ENCODE data around the gene SDHAF2. TPM values are rescaled to one million over a fixed set of nuclear protein-coding genes. Genes with fewer than 3 reads are reported as not detected.

SDHAF2 gene
- total RNA-seq, 1 experiment from 2014 or later = 34.0 TPM

DNA sequence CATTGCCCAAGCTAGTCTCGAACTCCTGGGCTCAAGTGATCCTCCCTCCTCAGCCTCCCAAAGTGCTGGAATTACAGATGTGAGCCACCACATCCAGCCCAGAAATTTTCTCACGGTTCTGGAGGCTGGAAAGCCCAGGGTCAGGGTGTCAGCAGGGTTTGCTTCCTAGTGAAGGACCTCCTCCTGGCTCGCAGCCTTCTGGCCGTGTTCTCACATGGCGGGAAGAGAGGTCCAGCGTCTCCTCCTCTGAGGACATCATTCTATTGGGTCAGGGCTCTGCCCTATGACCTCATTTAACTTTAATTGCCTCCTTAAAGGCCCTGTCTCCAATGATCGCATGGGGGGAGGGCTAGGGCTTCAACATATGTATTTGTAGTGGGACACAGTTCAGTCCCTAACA lies 38.1 kb downstream of the SDHAF2 start:
- Histone ChIP-seq H3K4me1 (ENCODE audit: control insufficient read depth in 1 of 2, insufficient read depth in 2 of 2, low read length in 2 of 2) (no peaks in the 10 kb centered on the region; a peak in 1 of 4 replicates), H3K36me3 (ENCODE audit: control insufficient read depth in 1 of 2, insufficient read depth in 2 of 2, low read length in 2 of 2) (no peaks in the 10 kb centered on the region; a peak in 1 of 4 replicates), H4K20me1 (ENCODE audit: insufficient read depth) (no peaks in the 10 kb centered on the region), H2AFZ (ENCODE audit: low read depth, low read length, poor library complexity, severe bottlenecking) (no peak overlapping the region), H3K9ac (ENCODE audit: low read length) (no peak overlapping the region), H3K9me2 (ENCODE audit: insufficient read depth) (no peaks in the 10 kb centered on the region), H3K9me3 (ENCODE audit: control insufficient read depth in 1 of 2, insufficient read depth in 1 of 2, low read depth in 1 of 2, low read length in 2 of 2) (no peaks in the 10 kb centered on the region), H3K79me2 (ENCODE audit: insufficient read depth, low read length) (no peaks in the 10 kb centered on the region), H3K4me2 (ENCODE audit: low read length) (no peak overlapping the region), H3K4me3 (replicated peaks in 1 of 2; ENCODE audit: low read depth in 1 of 2, low read length in 2 of 2) (no peak overlapping the region), H3K27me3 (ENCODE audit: insufficient read depth, low read length) (no peaks in the 10 kb centered on the region), H3K27ac (ENCODE audit: low read depth, low read length) (no peak overlapping the region)
- ChIA-PET POLR2A (no interaction called here), CTCF (interaction anchor here (0.9 to 1.3 kb wide), 2 partner anchors 9 to 15 kb away, joined by 3 to 4 read pairs; no protein-coding TSS in a partner anchor), RAD21 (ENCODE audit: low non-redundant PET in 1 of 2, low total read pairs in 2 of 2, uncharacterized antibody in 2 of 2, unreplicated experiment in 2 of 2) (no interaction called here)
- TF ChIP-seq, protein P1, sequence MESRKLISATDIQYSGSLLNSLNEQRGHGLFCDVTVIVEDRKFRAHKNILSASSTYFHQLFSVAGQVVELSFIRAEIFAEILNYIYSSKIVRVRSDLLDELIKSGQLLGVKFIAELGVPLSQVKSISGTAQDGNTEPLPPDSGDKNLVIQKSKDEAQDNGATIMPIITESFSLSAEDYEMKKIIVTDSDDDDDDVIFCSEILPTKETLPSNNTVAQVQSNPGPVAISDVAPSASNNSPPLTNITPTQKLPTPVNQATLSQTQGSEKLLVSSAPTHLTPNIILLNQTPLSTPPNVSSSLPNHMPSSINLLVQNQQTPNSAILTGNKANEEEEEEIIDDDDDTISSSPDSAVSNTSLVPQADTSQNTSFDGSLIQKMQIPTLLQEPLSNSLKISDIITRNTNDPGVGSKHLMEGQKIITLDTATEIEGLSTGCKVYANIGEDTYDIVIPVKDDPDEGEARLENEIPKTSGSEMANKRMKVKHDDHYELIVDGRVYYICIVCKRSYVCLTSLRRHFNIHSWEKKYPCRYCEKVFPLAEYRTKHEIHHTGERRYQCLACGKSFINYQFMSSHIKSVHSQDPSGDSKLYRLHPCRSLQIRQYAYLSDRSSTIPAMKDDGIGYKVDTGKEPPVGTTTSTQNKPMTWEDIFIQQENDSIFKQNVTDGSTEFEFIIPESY (IDR thresholded peaks at IDR 0.05; ENCODE audit: extremely low read depth, insufficient replicate concordance, low read length) = no peak
- TF ChIP-seq, protein P2, sequence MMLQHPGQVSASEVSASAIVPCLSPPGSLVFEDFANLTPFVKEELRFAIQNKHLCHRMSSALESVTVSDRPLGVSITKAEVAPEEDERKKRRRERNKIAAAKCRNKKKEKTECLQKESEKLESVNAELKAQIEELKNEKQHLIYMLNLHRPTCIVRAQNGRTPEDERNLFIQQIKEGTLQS (IDR thresholded peaks at IDR 0.05) = no peak
- no peak for TF ChIP-seq ZNF274 (IDR thresholded peaks at IDR 0.05; ENCODE audit: low read depth, low read length)
- TF ChIP-seq SRF (IDR thresholded peaks at IDR 0.05; ENCODE audit: low read depth) = no peak
- no peak for TF ChIP-seq CEBPB (IDR thresholded peaks at IDR 0.05; ENCODE audit: low read depth)
- TF ChIP-seq TCF7L2 (IDR thresholded peaks at IDR 0.05; ENCODE audit: borderline replicate concordance, extremely low read depth, insufficient read depth, insufficient read length) = no peak
- TF ChIP-seq SP1 (IDR thresholded peaks at IDR 0.05; ENCODE audit: low read depth) = no peak
- no peak for TF ChIP-seq RAD21 (IDR thresholded peaks at IDR 0.05; ENCODE audit: low read depth)
- TF ChIP-seq EZH2phosphoT487 (IDR thresholded peaks at IDR 0.05; ENCODE audit: borderline replicate concordance) = no peak
- TF ChIP-seq POLR2AphosphoS5 (IDR thresholded peaks at IDR 0.05; ENCODE audit: low read depth, low read length) = no peak
- TF ChIP-seq EGR1 (IDR thresholded peaks at IDR 0.05; ENCODE audit: low read depth) = no peak
- TF ChIP-seq, protein P3, sequence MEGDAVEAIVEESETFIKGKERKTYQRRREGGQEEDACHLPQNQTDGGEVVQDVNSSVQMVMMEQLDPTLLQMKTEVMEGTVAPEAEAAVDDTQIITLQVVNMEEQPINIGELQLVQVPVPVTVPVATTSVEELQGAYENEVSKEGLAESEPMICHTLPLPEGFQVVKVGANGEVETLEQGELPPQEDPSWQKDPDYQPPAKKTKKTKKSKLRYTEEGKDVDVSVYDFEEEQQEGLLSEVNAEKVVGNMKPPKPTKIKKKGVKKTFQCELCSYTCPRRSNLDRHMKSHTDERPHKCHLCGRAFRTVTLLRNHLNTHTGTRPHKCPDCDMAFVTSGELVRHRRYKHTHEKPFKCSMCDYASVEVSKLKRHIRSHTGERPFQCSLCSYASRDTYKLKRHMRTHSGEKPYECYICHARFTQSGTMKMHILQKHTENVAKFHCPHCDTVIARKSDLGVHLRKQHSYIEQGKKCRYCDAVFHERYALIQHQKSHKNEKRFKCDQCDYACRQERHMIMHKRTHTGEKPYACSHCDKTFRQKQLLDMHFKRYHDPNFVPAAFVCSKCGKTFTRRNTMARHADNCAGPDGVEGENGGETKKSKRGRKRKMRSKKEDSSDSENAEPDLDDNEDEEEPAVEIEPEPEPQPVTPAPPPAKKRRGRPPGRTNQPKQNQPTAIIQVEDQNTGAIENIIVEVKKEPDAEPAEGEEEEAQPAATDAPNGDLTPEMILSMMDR (IDR thresholded peaks at IDR 0.05 in 2 of 3, conservative IDR thresholded peaks at IDR 0.05 in 1 of 3; ENCODE audit: borderline replicate concordance in 1 of 3, insufficient read depth in 1 of 3, low read depth in 2 of 3, low read length in 2 of 3) = no peak
- TF ChIP-seq FOSL1 (IDR thresholded peaks at IDR 0.05; ENCODE audit: low read depth) = no peak
- no peak for TF ChIP-seq YY1 (IDR thresholded peaks at IDR 0.05; ENCODE audit: extremely low read depth, insufficient replicate concordance, low read depth, low read length)
- TF ChIP-seq, protein P4, sequence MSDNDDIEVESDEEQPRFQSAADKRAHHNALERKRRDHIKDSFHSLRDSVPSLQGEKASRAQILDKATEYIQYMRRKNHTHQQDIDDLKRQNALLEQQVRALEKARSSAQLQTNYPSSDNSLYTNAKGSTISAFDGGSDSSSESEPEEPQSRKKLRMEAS (IDR thresholded peaks at IDR 0.05) = no peak
- no peak for TF ChIP-seq SIN3A (IDR thresholded peaks at IDR 0.05; ENCODE audit: low read depth)
- TF ChIP-seq POLR2A (IDR thresholded peaks at IDR 0.05; ENCODE audit: borderline replicate concordance, extremely low read depth, insufficient read depth, insufficient read length) = no peak
- TF ChIP-seq, protein P5, sequence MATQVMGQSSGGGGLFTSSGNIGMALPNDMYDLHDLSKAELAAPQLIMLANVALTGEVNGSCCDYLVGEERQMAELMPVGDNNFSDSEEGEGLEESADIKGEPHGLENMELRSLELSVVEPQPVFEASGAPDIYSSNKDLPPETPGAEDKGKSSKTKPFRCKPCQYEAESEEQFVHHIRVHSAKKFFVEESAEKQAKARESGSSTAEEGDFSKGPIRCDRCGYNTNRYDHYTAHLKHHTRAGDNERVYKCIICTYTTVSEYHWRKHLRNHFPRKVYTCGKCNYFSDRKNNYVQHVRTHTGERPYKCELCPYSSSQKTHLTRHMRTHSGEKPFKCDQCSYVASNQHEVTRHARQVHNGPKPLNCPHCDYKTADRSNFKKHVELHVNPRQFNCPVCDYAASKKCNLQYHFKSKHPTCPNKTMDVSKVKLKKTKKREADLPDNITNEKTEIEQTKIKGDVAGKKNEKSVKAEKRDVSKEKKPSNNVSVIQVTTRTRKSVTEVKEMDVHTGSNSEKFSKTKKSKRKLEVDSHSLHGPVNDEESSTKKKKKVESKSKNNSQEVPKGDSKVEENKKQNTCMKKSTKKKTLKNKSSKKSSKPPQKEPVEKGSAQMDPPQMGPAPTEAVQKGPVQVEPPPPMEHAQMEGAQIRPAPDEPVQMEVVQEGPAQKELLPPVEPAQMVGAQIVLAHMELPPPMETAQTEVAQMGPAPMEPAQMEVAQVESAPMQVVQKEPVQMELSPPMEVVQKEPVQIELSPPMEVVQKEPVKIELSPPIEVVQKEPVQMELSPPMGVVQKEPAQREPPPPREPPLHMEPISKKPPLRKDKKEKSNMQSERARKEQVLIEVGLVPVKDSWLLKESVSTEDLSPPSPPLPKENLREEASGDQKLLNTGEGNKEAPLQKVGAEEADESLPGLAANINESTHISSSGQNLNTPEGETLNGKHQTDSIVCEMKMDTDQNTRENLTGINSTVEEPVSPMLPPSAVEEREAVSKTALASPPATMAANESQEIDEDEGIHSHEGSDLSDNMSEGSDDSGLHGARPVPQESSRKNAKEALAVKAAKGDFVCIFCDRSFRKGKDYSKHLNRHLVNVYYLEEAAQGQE (IDR thresholded peaks at IDR 0.05; ENCODE audit: low read depth) = no peak
- no peak for DNase-seq (ENCODE audit: low read depth, low spot score)
- intact Hi-C loops (cut with micrococcal nuclease) = no loop called here
- no peak for ATAC-seq
- no TSS peak for BruUV-seq (replicated peaks)
